ENCODE data around the gene SH3GL3.

- TF ChIP-seq ZBTB7A (IDR thresholded peaks at IDR 0.05; ENCODE audit: low read depth): no peak
- TF ChIP-seq USF1 (IDR thresholded peaks at IDR 0.05): no peak
- TF ChIP-seq EP300 (IDR thresholded peaks at IDR 0.05; ENCODE audit: borderline replicate concordance): no peak
- no peak for TF ChIP-seq TAF1 (IDR thresholded peaks at IDR 0.05; ENCODE audit: low read depth)
- TF ChIP-seq MAX (IDR thresholded peaks at IDR 0.05): no peak
- TF ChIP-seq YY1 (IDR thresholded peaks at IDR 0.05; ENCODE audit: low read depth): no peak
- TF ChIP-seq CREB1 (IDR thresholded peaks at IDR 0.05; ENCODE audit: low read depth): no peak
- no peak for TF ChIP-seq RAD21 (IDR thresholded peaks at IDR 0.05; ENCODE audit: low read depth)
- no peak for TF ChIP-seq REST (IDR thresholded peaks at IDR 0.05; ENCODE audit: low read depth)
- no peak for TF ChIP-seq FOXM1 (IDR thresholded peaks at IDR 0.05; ENCODE audit: borderline replicate concordance, low read depth)
- no peak for TF ChIP-seq EGR1 (IDR thresholded peaks at IDR 0.05)
- no peak for TF ChIP-seq CEBPB (IDR thresholded peaks at IDR 0.05)
- TF ChIP-seq TEAD4 (IDR thresholded peaks at IDR 0.05): no peak
These were observed 139.9 kb downstream of the SH3GL3 start for GRCh38 chr15:83587091-83587490.

Data from Ishikawa (cell line).